PC-9 (cell line): ENCODE measurements around the gene ETS2. TPM values are rescaled to one million over a fixed set of nuclear protein-coding genes. Genes with fewer than 3 reads are reported as not detected.

Source experiments
- BruUV-seq: library from RNA; stranded (reverse); fragments of 400-500 nt; replicated peaks from 2 replicates; lab custom pipeline; 2021; lab: Mats Ljungman, UMichigan
- CTCF ChIA-PET: fragments of 300-600 bp; sonication (Branson Sonifier 250); formaldehyde crosslinking; loops from one replicate; lab custom pipeline; 2022; ENCODE audit warnings: antibody characterized with exemption; lab: Charles Lee
- POLR2A ChIA-PET: fragments of 300-600 bp; sonication (Branson Sonifier 250); formaldehyde crosslinking; loops from one replicate; lab custom pipeline; 2022; ENCODE audit warnings: antibody characterized with exemption; ENCODE audit not compliant: unreplicated experiment; lab: Charles Lee
- DNase-seq, 2 experiments: peaks; one replicate each; pipeline versions ENCODE4 v3.0.0 to v3.0.0-alpha.2; 2015 to 2022; ENCODE audit warnings: mixed read lengths in 1 of 2
- H2AFZ ChIP-seq: fragments of 200-600 bp; sonication (generic); 2 replicates; pipeline ENCODE4 v1.8.1; 2017; ENCODE audit warnings: antibody characterized with exemption
- H3F3A ChIP-seq: fragments of 200-600 bp; sonication (generic); 2 replicates; pipeline ENCODE4 v1.8.1; 2017; ENCODE audit warnings: antibody characterized with exemption, mild to moderate bottlenecking, low read depth; ENCODE audit not compliant: insufficient read depth
- H3K27ac ChIP-seq: fragments of 200-600 bp; sonication (generic); 2 replicates; pipeline ENCODE4 v1.6.1; 2016; ENCODE audit warnings: mixed run types
- H3K27me3 ChIP-seq: fragments of 200-600 bp; sonication (generic); 2 replicates; pipeline ENCODE4 v1.6.1; 2016; ENCODE audit warnings: low read depth, mixed run types; ENCODE audit not compliant: insufficient read depth
- H3K36me3 ChIP-seq: fragments of 200-600 bp; sonication (generic); 2 replicates; pipeline ENCODE4 v1.6.1; 2016; ENCODE audit warnings: low read depth, mixed run types
- H3K4me1 ChIP-seq: fragments of 200-600 bp; sonication (generic); replicated peaks from 2 replicates; pipeline ENCODE4 v1.6.1; 2016; ENCODE audit warnings: mixed run types; ENCODE audit not compliant: insufficient read depth
- H3K4me2 ChIP-seq: fragments of 200-600 bp; sonication (generic); 2 replicates; pipeline ENCODE4 v1.6.1; 2017; ENCODE audit warnings: mixed run types
- H3K4me3 ChIP-seq: fragments of 200-600 bp; sonication (generic); 2 replicates; pipeline ENCODE4 v1.6.1; 2016; ENCODE audit warnings: mixed run types
- H3K79me2 ChIP-seq: fragments of 200-600 bp; sonication (generic); 2 replicates; pipeline ENCODE4 v1.6.1; 2017; ENCODE audit warnings: low read depth, mixed run types
- H3K9me2 ChIP-seq: fragments of 200-600 bp; sonication (generic); 2 replicates; pipeline ENCODE4 v1.8.1; 2017; ENCODE audit warnings: mild to moderate bottlenecking; ENCODE audit not compliant: insufficient read depth
- H3K9me3 ChIP-seq: fragments of 200-600 bp; sonication (generic); 2 replicates; pipeline ENCODE4 v1.8.1; 2016; ENCODE audit warnings: low read depth; ENCODE audit not compliant: insufficient read depth
- H4K20me1 ChIP-seq: fragments of 200-600 bp; sonication (generic); 2 replicates; pipeline ENCODE4 v1.8.1; 2017; ENCODE audit not compliant: insufficient read depth
- CTCF ChIP-seq: fragments of 200-600 bp; sonication (generic); conservative IDR thresholded peaks from 2 replicates; pipeline ENCODE4 v1.6.1; 2017; ENCODE audit warnings: mixed run types, antibody characterized with exemption, mild to moderate bottlenecking, moderate library complexity
- EZH2 ChIP-seq: fragments of 200-600 bp; sonication (generic); IDR thresholded peaks from 2 replicates; pipeline ENCODE4 v1.8.0; 2017; ENCODE audit warnings: antibody characterized with exemption, low read depth
- intact Hi-C: fragments of 100-400 bp; cut with micrococcal nuclease; formaldehyde crosslinking; loops from one replicate; pipeline ENCODE4 v1.10.0; 2022; ENCODE audit not compliant: unreplicated experiment
- total RNA-seq: library from RNA; stranded (reverse); gene quantifications from 2 replicates; pipeline ENCODE4 v1.2.3, GENCODE V29; 2021

Gene ETS2
- total RNA-seq, 1 experiment from 2014 or later = 20.4 TPM

- Histone ChIP-seq H3F3A (0 out of 2 replicates have a peak, but pooled peaks cover 3% of the 10 kb centered on the region), H3K27me3 (no peaks in the 10 kb centered on the region), H3K4me3 (no peak overlapping the region), H3K36me3 (no peaks in the 10 kb centered on the region), H3K9me3 (no peaks in the 10 kb centered on the region), H2AFZ (no peak overlapping the region), H3K4me2 (no peak overlapping the region), H4K20me1 (no peaks in the 10 kb centered on the region), H3K79me2 (no peaks in the 10 kb centered on the region), H3K4me1 (peaks cover 4% of the 10 kb centered on the region; the same call in 1 of the 2 replicates), H3K9me2 (no peaks in the 10 kb centered on the region), H3K27ac (no peak overlapping the region)
- POLR2A ChIA-PET = no interaction called here
- no peak for TF ChIP-seq EZH2
- no peak for TF ChIP-seq CTCF
- intact Hi-C loops = no loop called here
- no TSS peak for BruUV-seq
- no peak for DNase-seq
- CTCF ChIA-PET = no interaction called here
Observed at GRCh38 chr21:38760762-38761155, 45.0 kb upstream of the ETS2 start.

- no peak for DNase-seq
- H3K4me1 ChIP-seq = no peaks in the 10 kb centered on the region
Observed at GRCh38 chr21:38761531-38761930, 44.2 kb upstream of the ETS2 start.

GRCh38 chr21:38765056-38765455, 40.7 kb upstream of the ETS2 start:
- BruUV-seq = no TSS peak
- H3K9me3 ChIP-seq = no peaks in the 10 kb centered on the region
- no peak overlapping the region for H2AFZ ChIP-seq

More at GRCh38 chr21:38761531-38761930, 44.2 kb upstream of the ETS2 start:
- Histone ChIP-seq H3K36me3 (no peaks in the 10 kb centered on the region), H3F3A (no peaks in the 10 kb centered on the region), H3K27me3 (no peaks in the 10 kb centered on the region), H3K9me3 (no peaks in the 10 kb centered on the region), H2AFZ (no peak overlapping the region), H3K9me2 (no peaks in the 10 kb centered on the region), H3K4me2 (no peak overlapping the region), H3K27ac (no peak overlapping the region), H3K4me3 (no peak overlapping the region), H3K79me2 (no peaks in the 10 kb centered on the region), H4K20me1 (no peaks in the 10 kb centered on the region)
- CTCF ChIA-PET = no interaction called here
- no TSS peak for BruUV-seq
- intact Hi-C loops = no loop called here
- TF ChIP-seq CTCF (no peak), EZH2 (no peak)
- POLR2A ChIA-PET = interaction anchor here (0.5 kb wide), 1 partner anchor 9 kb away, joined by 8 read pairs; no protein-coding TSS in a partner anchor

More at GRCh38 chr21:38765056-38765455, 40.7 kb upstream of the ETS2 start:
- CTCF ChIA-PET = no interaction called here
- no peak for DNase-seq
- Histone ChIP-seq H3K79me2 (no peaks in the 10 kb centered on the region), H3K36me3 (no peaks in the 10 kb centered on the region), H3K27ac (no peak overlapping the region), H3K9me2 (no peaks in the 10 kb centered on the region), H3K4me1 (no peaks in the 10 kb centered on the region), H3K27me3 (no peaks in the 10 kb centered on the region), H3K4me3 (no peak overlapping the region), H4K20me1 (no peaks in the 10 kb centered on the region), H3F3A (no peaks in the 10 kb centered on the region), H3K4me2 (no peak overlapping the region)
- intact Hi-C loops = no loop called here
- POLR2A ChIA-PET = no interaction called here
- no peak for TF ChIP-seq EZH2
- no peak for TF ChIP-seq CTCF
